ENCODE measurements around the gene DPF3. TPM values are rescaled to one million over a fixed set of nuclear protein-coding genes. Genes with fewer than 3 reads are reported as not detected.

The DPF3 gene
- polyA plus RNA-seq, 2 donors = 0.16 to 0.37 TPM

- WGBS, 2 donors = 97 to 98% methylated on average over 2 of the region's 2 CpGs
These were observed 10.8 kb downstream of the DPF3 start for GRCh38 chr14:72883109-72883508.

GRCh38 chr14:72882463-72882862 lies 11.4 kb downstream of the DPF3 start:
- H3K36me3 ChIP-seq (ENCODE audit: control insufficient read depth in 2 of 2, insufficient read depth in 2 of 2, low read length in 1 of 2) = no peaks in the 10 kb centered on the region
- H3K4me1 ChIP-seq (ENCODE audit: control insufficient read depth in 2 of 2, insufficient read depth in 2 of 2, low read length in 1 of 2) = no peaks in the 10 kb centered on the region
- H3K27me3 ChIP-seq (ENCODE audit: control insufficient read depth in 1 of 2, insufficient read depth in 2 of 2, low read length in 2 of 2) = no peaks in the 10 kb centered on the region
- H3K4me3 ChIP-seq (ENCODE audit: low read depth in 1 of 2, low read length in 2 of 2) = no peak overlapping the region
- H3K27ac ChIP-seq (ENCODE audit: low read depth in 2 of 2, low read length in 1 of 2) = no peak overlapping the region
- 72 to 83% methylated on average over 7 of the region's 7 CpGs for WGBS, 2 donors
- H3K9me3 ChIP-seq (ENCODE audit: control insufficient read depth in 2 of 2, insufficient read depth in 1 of 2, low read depth in 1 of 2, low read length in 1 of 2) = no peaks in the 10 kb centered on the region

More at GRCh38 chr14:72883109-72883508, 10.8 kb downstream of the DPF3 start:
- H3K4me3 ChIP-seq (ENCODE audit: low read depth in 1 of 2, low read length in 2 of 2) = no peak overlapping the region
- no peaks in the 10 kb centered on the region for H3K9me3 ChIP-seq (ENCODE audit: control insufficient read depth in 2 of 2, insufficient read depth in 1 of 2, low read depth in 1 of 2, low read length in 1 of 2)
- no peak overlapping the region for H3K27ac ChIP-seq (ENCODE audit: low read depth in 2 of 2, low read length in 1 of 2)
- H3K4me1 ChIP-seq (ENCODE audit: control insufficient read depth in 2 of 2, insufficient read depth in 2 of 2, low read length in 1 of 2) = no peaks in the 10 kb centered on the region
- H3K36me3 ChIP-seq (ENCODE audit: control insufficient read depth in 2 of 2, insufficient read depth in 2 of 2, low read length in 1 of 2) = no peaks in the 10 kb centered on the region
- no peaks in the 10 kb centered on the region for H3K27me3 ChIP-seq (ENCODE audit: control insufficient read depth in 1 of 2, insufficient read depth in 2 of 2, low read length in 2 of 2)

GRCh38 chr14:72882047-72882446 lies 11.9 kb downstream of the DPF3 start:
- no peaks in the 10 kb centered on the region for H3K36me3 ChIP-seq (ENCODE audit: control insufficient read depth in 2 of 2, insufficient read depth in 2 of 2, low read length in 1 of 2)
- no peak overlapping the region for H3K27ac ChIP-seq (ENCODE audit: low read depth in 2 of 2, low read length in 1 of 2)
- no peaks in the 10 kb centered on the region for H3K9me3 ChIP-seq (ENCODE audit: control insufficient read depth in 2 of 2, insufficient read depth in 1 of 2, low read depth in 1 of 2, low read length in 1 of 2)
- no peaks in the 10 kb centered on the region for H3K4me1 ChIP-seq (ENCODE audit: control insufficient read depth in 2 of 2, insufficient read depth in 2 of 2, low read length in 1 of 2)
- 91 to 95% methylated on average over 1 of the region's 1 CpG for WGBS, 2 donors
- H3K27me3 ChIP-seq (ENCODE audit: control insufficient read depth in 1 of 2, insufficient read depth in 2 of 2, low read length in 2 of 2) = no peaks in the 10 kb centered on the region
- H3K4me3 ChIP-seq (ENCODE audit: low read depth in 1 of 2, low read length in 2 of 2) = no peak overlapping the region

GRCh38 chr14:72881543-72881942 lies 12.4 kb downstream of the DPF3 start:
- Histone ChIP-seq H3K27ac (ENCODE audit: low read depth in 2 of 2, low read length in 1 of 2) (no peak overlapping the region), H3K36me3 (ENCODE audit: control insufficient read depth in 2 of 2, insufficient read depth in 2 of 2, low read length in 1 of 2) (no peaks in the 10 kb centered on the region), H3K4me3 (ENCODE audit: low read depth in 1 of 2, low read length in 2 of 2) (no peak overlapping the region), H3K27me3 (ENCODE audit: control insufficient read depth in 1 of 2, insufficient read depth in 2 of 2, low read length in 2 of 2) (no peaks in the 10 kb centered on the region), H3K4me1 (ENCODE audit: control insufficient read depth in 2 of 2, insufficient read depth in 2 of 2, low read length in 1 of 2) (no peaks in the 10 kb centered on the region), H3K9me3 (ENCODE audit: control insufficient read depth in 2 of 2, insufficient read depth in 1 of 2, low read depth in 1 of 2, low read length in 1 of 2) (no peaks in the 10 kb centered on the region)
- WGBS, 2 donors = 64 to 69% methylated on average over 2 of the region's 2 CpGs

- H3K36me3 ChIP-seq (ENCODE audit: control insufficient read depth in 2 of 2, insufficient read depth in 2 of 2, low read length in 1 of 2) = no peaks in the 10 kb centered on the region
- no peak overlapping the region for H3K27ac ChIP-seq (ENCODE audit: low read depth in 2 of 2, low read length in 1 of 2)
- H3K4me3 ChIP-seq (ENCODE audit: low read depth in 1 of 2, low read length in 2 of 2) = no peak overlapping the region
- no peaks in the 10 kb centered on the region for H3K9me3 ChIP-seq (ENCODE audit: control insufficient read depth in 2 of 2, insufficient read depth in 1 of 2, low read depth in 1 of 2, low read length in 1 of 2)
- no peaks in the 10 kb centered on the region for H3K4me1 ChIP-seq (ENCODE audit: control insufficient read depth in 2 of 2, insufficient read depth in 2 of 2, low read length in 1 of 2)
- H3K27me3 ChIP-seq (ENCODE audit: control insufficient read depth in 1 of 2, insufficient read depth in 2 of 2, low read length in 2 of 2) = no peaks in the 10 kb centered on the region
- 71 to 78% methylated on average over 2 of the region's 2 CpGs for WGBS, 2 donors
These were observed 13.1 kb downstream of the DPF3 start for GRCh38 chr14:72880820-72881219.

GRCh38 chr14:72880164-72880563 lies 13.7 kb downstream of the DPF3 start:
- Histone ChIP-seq H3K9me3 (ENCODE audit: control insufficient read depth in 2 of 2, insufficient read depth in 1 of 2, low read depth in 1 of 2, low read length in 1 of 2) (no peaks in the 10 kb centered on the region), H3K4me1 (ENCODE audit: control insufficient read depth in 2 of 2, insufficient read depth in 2 of 2, low read length in 1 of 2) (no peaks in the 10 kb centered on the region), H3K27ac (ENCODE audit: low read depth in 2 of 2, low read length in 1 of 2) (no peak overlapping the region), H3K36me3 (ENCODE audit: control insufficient read depth in 2 of 2, insufficient read depth in 2 of 2, low read length in 1 of 2) (no peaks in the 10 kb centered on the region), H3K4me3 (ENCODE audit: low read depth in 1 of 2, low read length in 2 of 2) (no peak overlapping the region), H3K27me3 (ENCODE audit: control insufficient read depth in 1 of 2, insufficient read depth in 2 of 2, low read length in 2 of 2) (no peaks in the 10 kb centered on the region)
- 78 to 82% methylated on average over 2 of the region's 2 CpGs for WGBS, 2 donors

- Histone ChIP-seq H3K27ac (ENCODE audit: low read depth in 2 of 2, low read length in 1 of 2) (no peak overlapping the region), H3K36me3 (ENCODE audit: control insufficient read depth in 2 of 2, insufficient read depth in 2 of 2, low read length in 1 of 2) (no peaks in the 10 kb centered on the region), H3K4me3 (ENCODE audit: low read depth in 1 of 2, low read length in 2 of 2) (no peak overlapping the region), H3K27me3 (ENCODE audit: control insufficient read depth in 1 of 2, insufficient read depth in 2 of 2, low read length in 2 of 2) (no peaks in the 10 kb centered on the region), H3K9me3 (ENCODE audit: control insufficient read depth in 2 of 2, insufficient read depth in 1 of 2, low read depth in 1 of 2, low read length in 1 of 2) (no peaks in the 10 kb centered on the region), H3K4me1 (ENCODE audit: control insufficient read depth in 2 of 2, insufficient read depth in 2 of 2, low read length in 1 of 2) (no peaks in the 10 kb centered on the region)
- 85 to 89% methylated on average over 6 of the region's 6 CpGs for WGBS, 2 donors
These were observed 14.5 kb downstream of the DPF3 start for GRCh38 chr14:72879431-72879830.

GRCh38 chr14:72878746-72879145 lies 15.2 kb downstream of the DPF3 start:
- Histone ChIP-seq H3K4me3 (ENCODE audit: low read depth in 1 of 2, low read length in 2 of 2) (no peak overlapping the region), H3K36me3 (ENCODE audit: control insufficient read depth in 2 of 2, insufficient read depth in 2 of 2, low read length in 1 of 2) (no peaks in the 10 kb centered on the region), H3K27me3 (ENCODE audit: control insufficient read depth in 1 of 2, insufficient read depth in 2 of 2, low read length in 2 of 2) (no peaks in the 10 kb centered on the region), H3K27ac (ENCODE audit: low read depth in 2 of 2, low read length in 1 of 2) (no peak overlapping the region), H3K9me3 (ENCODE audit: control insufficient read depth in 2 of 2, insufficient read depth in 1 of 2, low read depth in 1 of 2, low read length in 1 of 2) (no peaks in the 10 kb centered on the region), H3K4me1 (ENCODE audit: control insufficient read depth in 2 of 2, insufficient read depth in 2 of 2, low read length in 1 of 2) (no peaks in the 10 kb centered on the region)
- WGBS, 2 donors = 90 to 91% methylated on average over 5 of the region's 5 CpGs

GRCh38 chr14:72876710-72877063 lies 17.2 kb downstream of the DPF3 start:
- no peaks in the 10 kb centered on the region for H3K4me1 ChIP-seq (ENCODE audit: control insufficient read depth in 2 of 2, insufficient read depth in 2 of 2, low read length in 1 of 2)
- 45 to 50% methylated on average over 4 of the region's 4 CpGs for WGBS, 2 donors

GRCh38 chr14:72876005-72876709 lies 17.7 kb downstream of the DPF3 start:
- no peak overlapping the region for H3K4me3 ChIP-seq (ENCODE audit: low read depth in 1 of 2, low read length in 2 of 2)
- no peaks in the 10 kb centered on the region for H3K4me1 ChIP-seq (ENCODE audit: control insufficient read depth in 2 of 2, insufficient read depth in 2 of 2, low read length in 1 of 2)
- no peak overlapping the region for H3K27ac ChIP-seq (ENCODE audit: low read depth in 2 of 2, low read length in 1 of 2)
- no peaks in the 10 kb centered on the region for H3K27me3 ChIP-seq (ENCODE audit: control insufficient read depth in 1 of 2, insufficient read depth in 2 of 2, low read length in 2 of 2)
- no peaks in the 10 kb centered on the region for H3K36me3 ChIP-seq (ENCODE audit: control insufficient read depth in 2 of 2, insufficient read depth in 2 of 2, low read length in 1 of 2)
- WGBS, 2 donors = 60 to 72% methylated on average over 9 of the region's 9 CpGs
- peaks cover 0 to 2% of the 10 kb centered on the region in 2 donors for H3K9me3 ChIP-seq (ENCODE audit: control insufficient read depth in 2 of 2, insufficient read depth in 1 of 2, low read depth in 1 of 2, low read length in 1 of 2)

More at GRCh38 chr14:72876710-72877063, 17.2 kb downstream of the DPF3 start:
- peaks cover 0 to 2% of the 10 kb centered on the region in 2 donors for H3K9me3 ChIP-seq (ENCODE audit: control insufficient read depth in 2 of 2, insufficient read depth in 1 of 2, low read depth in 1 of 2, low read length in 1 of 2)
- H3K36me3 ChIP-seq (ENCODE audit: control insufficient read depth in 2 of 2, insufficient read depth in 2 of 2, low read length in 1 of 2) = no peaks in the 10 kb centered on the region
- H3K27ac ChIP-seq (ENCODE audit: low read depth in 2 of 2, low read length in 1 of 2) = no peak overlapping the region
- no peaks in the 10 kb centered on the region for H3K27me3 ChIP-seq (ENCODE audit: control insufficient read depth in 1 of 2, insufficient read depth in 2 of 2, low read length in 2 of 2)
- H3K4me3 ChIP-seq (ENCODE audit: low read depth in 1 of 2, low read length in 2 of 2) = no peak overlapping the region
